Measurements from ENCODE around the gene ETS2. TPM values are rescaled to one million over a fixed set of nuclear protein-coding genes. Genes with fewer than 3 reads are reported as not detected.

ETS2 gene
- total RNA-seq, 1 donor from 2014 or later: 16.2 TPM

DNA sequence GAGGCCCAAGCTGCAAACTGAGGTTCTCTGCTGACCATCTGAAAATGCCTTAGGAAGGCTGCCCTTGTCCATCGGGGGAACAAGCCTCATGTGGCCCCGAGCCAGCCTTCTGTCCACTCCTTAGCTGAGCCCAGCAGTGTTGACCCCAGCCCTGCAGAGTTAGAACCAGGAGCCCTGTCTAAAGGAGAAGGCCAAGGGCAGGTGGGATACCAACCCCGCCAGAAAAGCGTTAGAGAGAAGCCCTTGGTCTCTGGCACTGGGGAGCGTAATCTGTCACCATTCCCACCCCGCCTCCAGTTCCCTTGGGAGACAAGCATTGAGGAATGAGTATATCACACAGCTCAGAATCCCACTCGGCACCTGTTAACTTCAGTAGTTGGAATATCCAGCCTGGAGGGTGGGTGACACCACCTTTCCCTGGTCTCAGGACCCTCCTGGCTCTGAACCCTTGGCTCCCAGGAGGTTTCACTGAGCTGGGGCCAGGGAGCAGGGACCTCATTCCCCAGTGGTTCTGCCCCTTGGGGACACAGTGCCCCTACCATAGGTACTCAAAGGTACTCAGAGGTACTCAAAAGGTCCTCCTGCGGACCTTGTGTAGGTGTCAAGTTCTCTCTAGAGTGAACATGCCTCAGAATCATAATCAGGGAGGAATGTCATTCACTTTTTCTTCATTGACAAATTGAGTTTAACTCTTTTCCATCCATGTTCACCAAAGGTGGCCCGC lies 16.4 kb downstream of the ETS2 start:
- Mint-ChIP-seq H3K9me3 (ENCODE audit: unreplicated experiment) (no peaks in the 10 kb centered on the region), H3K4me1 (ENCODE audit: low read depth, unreplicated experiment) (no peaks in the 10 kb centered on the region), H3K27ac (ENCODE audit: unreplicated experiment) (no peak overlapping the region), H3K4me3 (ENCODE audit: unreplicated experiment) (no peak overlapping the region), H3K27me3 (ENCODE audit: unreplicated experiment) (no peaks in the 10 kb centered on the region), H3K36me3 (ENCODE audit: unreplicated experiment) (peaks cover 13% of the 10 kb centered on the region)
- no peak for DNase-seq
- TF ChIP-seq CTCF (IDR thresholded peaks at IDR 0.05; ENCODE audit: partially characterized antibody, unreplicated experiment): no peak

DNA sequence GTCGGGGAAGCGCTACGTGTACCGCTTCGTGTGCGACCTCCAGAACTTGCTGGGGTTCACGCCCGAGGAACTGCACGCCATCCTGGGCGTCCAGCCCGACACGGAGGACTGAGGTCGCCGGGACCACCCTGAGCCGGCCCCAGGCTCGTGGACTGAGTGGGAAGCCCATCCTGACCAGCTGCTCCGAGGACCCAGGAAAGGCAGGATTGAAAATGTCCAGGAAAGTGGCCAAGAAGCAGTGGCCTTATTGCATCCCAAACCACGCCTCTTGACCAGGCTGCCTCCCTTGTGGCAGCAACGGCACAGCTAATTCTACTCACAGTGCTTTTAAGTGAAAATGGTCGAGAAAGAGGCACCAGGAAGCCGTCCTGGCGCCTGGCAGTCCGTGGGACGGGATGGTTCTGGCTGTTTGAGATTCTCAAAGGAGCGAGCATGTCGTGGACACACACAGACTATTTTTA lies 17.1 kb downstream of the ETS2 start:
- H3K9me3 Mint-ChIP-seq (ENCODE audit: unreplicated experiment): peaks cover 1% of the 10 kb centered on the region
- peaks cover 13% of the 10 kb centered on the region for H3K36me3 Mint-ChIP-seq (ENCODE audit: unreplicated experiment)
- H3K4me1 Mint-ChIP-seq (ENCODE audit: low read depth, unreplicated experiment): no peaks in the 10 kb centered on the region
- H3K27me3 Mint-ChIP-seq (ENCODE audit: unreplicated experiment): no peaks in the 10 kb centered on the region
- H3K4me3 Mint-ChIP-seq (ENCODE audit: unreplicated experiment): no peak overlapping the region
- DNase-seq: no peak
- H3K27ac Mint-ChIP-seq (ENCODE audit: unreplicated experiment): no peak overlapping the region
- no peak for TF ChIP-seq CTCF (IDR thresholded peaks at IDR 0.05; ENCODE audit: partially characterized antibody, unreplicated experiment)

GRCh38 chr21:38823737-38824123 lies 18.0 kb downstream of the ETS2 start:
- Mint-ChIP-seq H3K4me1 (ENCODE audit: low read depth, unreplicated experiment) (no peaks in the 10 kb centered on the region), H3K27me3 (ENCODE audit: unreplicated experiment) (no peaks in the 10 kb centered on the region), H3K9me3 (ENCODE audit: unreplicated experiment) (peaks cover 1% of the 10 kb centered on the region), H3K27ac (ENCODE audit: unreplicated experiment) (no peak overlapping the region), H3K4me3 (ENCODE audit: unreplicated experiment) (no peak overlapping the region), H3K36me3 (ENCODE audit: unreplicated experiment) (peaks cover 11% of the 10 kb centered on the region)
- TF ChIP-seq CTCF (IDR thresholded peaks at IDR 0.05; ENCODE audit: partially characterized antibody, unreplicated experiment): no peak
- DNase-seq: no peak

- no peak for DNase-seq
- H3K27me3 Mint-ChIP-seq (ENCODE audit: unreplicated experiment): no peaks in the 10 kb centered on the region
- H3K9me3 Mint-ChIP-seq (ENCODE audit: unreplicated experiment): peaks cover 1% of the 10 kb centered on the region
- no peak overlapping the region for H3K4me3 Mint-ChIP-seq (ENCODE audit: unreplicated experiment)
- no peak overlapping the region for H3K27ac Mint-ChIP-seq (ENCODE audit: unreplicated experiment)
- H3K4me1 Mint-ChIP-seq (ENCODE audit: low read depth, unreplicated experiment): no peaks in the 10 kb centered on the region
- H3K36me3 Mint-ChIP-seq (ENCODE audit: unreplicated experiment): peaks cover 7% of the 10 kb centered on the region
- no peak for TF ChIP-seq CTCF (IDR thresholded peaks at IDR 0.05; ENCODE audit: partially characterized antibody, unreplicated experiment)
Observed at GRCh38 chr21:38824124-38824822, 18.5 kb downstream of the ETS2 start.

DNA sequence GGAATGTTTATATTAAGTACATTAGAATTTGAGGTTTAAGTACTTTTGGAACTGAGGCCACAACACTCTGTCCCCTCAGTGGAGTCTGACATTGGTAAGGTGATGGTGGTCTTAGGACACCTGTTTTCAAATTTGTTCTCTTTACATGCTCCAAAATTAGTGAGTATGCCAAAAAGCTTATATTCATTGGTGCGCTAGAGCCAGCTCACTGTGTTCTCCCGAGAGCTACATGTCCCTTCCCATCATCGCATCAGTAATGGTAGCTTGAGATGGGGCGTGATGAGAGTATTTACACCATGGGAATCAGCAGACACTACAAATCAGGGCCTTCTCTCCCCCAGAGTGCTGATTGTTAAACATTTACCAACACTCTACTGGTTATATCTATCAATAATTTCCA lies 19.5 kb downstream of the ETS2 start:
- TF ChIP-seq CTCF (IDR thresholded peaks at IDR 0.05; ENCODE audit: partially characterized antibody, unreplicated experiment): no peak
- DNase-seq: no peak
- H3K36me3 Mint-ChIP-seq (ENCODE audit: unreplicated experiment): peaks cover 4% of the 10 kb centered on the region
- no peaks in the 10 kb centered on the region for H3K27me3 Mint-ChIP-seq (ENCODE audit: unreplicated experiment)
- no peak overlapping the region for H3K4me3 Mint-ChIP-seq (ENCODE audit: unreplicated experiment)
- H3K9me3 Mint-ChIP-seq (ENCODE audit: unreplicated experiment): peaks cover 1% of the 10 kb centered on the region
- H3K27ac Mint-ChIP-seq (ENCODE audit: unreplicated experiment): no peak overlapping the region
- H3K4me1 Mint-ChIP-seq (ENCODE audit: low read depth, unreplicated experiment): no peaks in the 10 kb centered on the region

Measured in glutamatergic neuron (in vitro differentiated cells).